Endothelial cell of umbilical vein (primary cell): ENCODE measurements around the gene ODF2L. TPM values are rescaled to one million over a fixed set of nuclear protein-coding genes. Genes with fewer than 3 reads are reported as not detected.

Experiments
- BruUV-seq: library from RNA; stranded (reverse); fragments of 400-500 nt; replicated peaks from 2 replicates; lab custom pipeline; 2021; lab: Mats Ljungman, UMichigan
- CTCF ChIA-PET: fragments of 300-600, 350-600 bp; sonication (Branson Sonifier 250); formaldehyde crosslinking; loops from one replicate; lab custom pipeline; 2021; ENCODE audit warnings: antibody characterized with exemption, inconsistent platforms; lab: Charles Lee
- POLR2A ChIA-PET: fragments of 300-600, 350-600 bp; sonication (Branson Sonifier 250); formaldehyde crosslinking; loops from one replicate; lab custom pipeline; 2021; ENCODE audit warnings: antibody characterized with exemption, inconsistent platforms; lab: Charles Lee
- DNase-seq: peaks from one replicate; pipeline ENCODE4 v3.0.0-alpha.2; 2011; ENCODE audit warnings: low read depth, low spot score
- FAIRE-seq: peaks from 2 replicates; lab custom pipeline; 2011; peaks lifted over from hg19 to GRCh38; lab: Jason Lieb, UNC
- H2AFZ ChIP-seq: 2 replicates; pipeline ENCODE4 v1.6.0; 2012; ENCODE audit warnings: low read depth, low read length, control low read depth, inconsistent platforms
- H3K27ac ChIP-seq: 2 replicates; pipeline ENCODE4 v1.5.1; 2011; ENCODE audit warnings: low read depth, mild to moderate bottlenecking, control low read depth, low read length, moderate library complexity; ENCODE audit not compliant: insufficient read depth
- H3K27me3 ChIP-seq, 2 experiments: 2 replicates each; pipeline versions ENCODE4 v1.6.0 to v1.6.1; 2011; ENCODE audit warnings: low read length in 2 of 2, mixed read lengths in 1 of 2; ENCODE audit not compliant: control insufficient read depth in 2 of 2, insufficient read depth in 2 of 2
- H3K36me3 ChIP-seq, 2 experiments: 2 replicates in 1 of 2; 3 replicates in 1 of 2; pipeline ENCODE4 v1.5.1; 2011; ENCODE audit warnings: low read length in 2 of 2, mild to moderate bottlenecking in 1 of 2, moderate library complexity in 1 of 2; ENCODE audit not compliant: control insufficient read depth in 2 of 2, insufficient read depth in 2 of 2; ENCODE audit errors: extremely low read depth in 1 of 2
- H3K4me1 ChIP-seq: 3 replicates; pipeline ENCODE4 v1.5.1; 2011; ENCODE audit warnings: mild to moderate bottlenecking, low read length; ENCODE audit not compliant: control insufficient read depth, insufficient read depth; ENCODE audit errors: extremely low read depth
- H3K4me2 ChIP-seq: 2 replicates; pipeline ENCODE4 v1.6.1; 2011; ENCODE audit warnings: low read length, control low read depth, mixed read lengths; ENCODE audit not compliant: insufficient read depth
- H3K4me3 ChIP-seq, 3 experiments: fragments of 200-600 bp in 1 of 3; sonication (generic), shearing (Covaris generic) in 1 of 3; replicated peaks in 1 of 3; 2 replicates each; pipeline ENCODE4 v1.5.1; 2011 to 2016; ENCODE audit warnings: control low read depth in 3 of 3, low read length in 3 of 3, mild to moderate bottlenecking in 2 of 3, inconsistent platforms in 1 of 3, low read depth in 1 of 3, moderate library complexity in 1 of 3; ENCODE audit not compliant: insufficient read depth in 1 of 3
- H3K79me2 ChIP-seq: 2 replicates; pipeline ENCODE4 v1.6.0; 2012; ENCODE audit warnings: low read length, inconsistent platforms; ENCODE audit not compliant: control insufficient read depth, insufficient read depth
- H3K9ac ChIP-seq: replicated peaks from 2 replicates; pipeline ENCODE3; 2011; ENCODE audit warnings: low read length, control low read depth; ENCODE audit not compliant: insufficient read depth; ENCODE audit errors: extremely low read depth
- H3K9me1 ChIP-seq: replicated peaks from 3 replicates; pipeline ENCODE4 v1.6.0; 2011; ENCODE audit warnings: mild to moderate bottlenecking, low read length; ENCODE audit not compliant: control insufficient read depth, insufficient read depth; ENCODE audit errors: extremely low read depth
- H3K9me3 ChIP-seq: replicated peaks from 2 replicates; pipeline ENCODE4 v1.5.1; 2012; ENCODE audit warnings: low read length, inconsistent platforms; ENCODE audit not compliant: control insufficient read depth, insufficient read depth
- H4K20me1 ChIP-seq: replicated peaks from 2 replicates; pipeline ENCODE3; 2011; ENCODE audit warnings: mild to moderate bottlenecking, low read length; ENCODE audit not compliant: control insufficient read depth, insufficient read depth; ENCODE audit errors: extremely low read depth
- EZH2 ChIP-seq: IDR thresholded peaks from 2 replicates; pipeline ENCODE4 v1.6.1; 2012; ENCODE audit warnings: borderline replicate concordance, low read depth, mild to moderate bottlenecking, moderate library complexity, low read length, inconsistent platforms; ENCODE audit not compliant: severe bottlenecking
- FOS ChIP-seq: IDR thresholded peaks from 2 replicates; pipeline ENCODE4 v1.6.1; 2011; ENCODE audit warnings: mild to moderate bottlenecking, low read length, moderate library complexity, borderline replicate concordance; ENCODE audit not compliant: insufficient read depth
- GATA2 ChIP-seq: IDR thresholded peaks from 2 replicates; pipeline ENCODE4 v1.7.0; 2011; ENCODE audit warnings: low read depth, mild to moderate bottlenecking, moderate library complexity, mixed read lengths, low read length; ENCODE audit not compliant: insufficient read length, insufficient read depth
- JUN ChIP-seq: IDR thresholded peaks from 2 replicates; pipeline ENCODE4 v1.6.1; 2011; ENCODE audit warnings: borderline replicate concordance, low read depth; ENCODE audit not compliant: insufficient read length, insufficient read depth
- MYC ChIP-seq: IDR thresholded peaks from one replicate; pipeline ENCODE4 v1.6.1; 2011; ENCODE audit warnings: mild to moderate bottlenecking, low read depth, low read length
- POLR2A ChIP-seq: IDR thresholded peaks from 2 replicates; pipeline ENCODE4 v1.6.1; 2012; ENCODE audit warnings: low read depth, mild to moderate bottlenecking, control low read depth, low read length
- POLR2AphosphoS5 ChIP-seq: IDR thresholded peaks from 2 replicates; pipeline ENCODE4 v1.6.1; 2012; ENCODE audit warnings: low read depth, mild to moderate bottlenecking, control low read depth, low read length, moderate library complexity; ENCODE audit not compliant: insufficient read depth
- dilution Hi-C: fragments of 300-500 bp; cut with MboI; formaldehyde crosslinking; loops from one replicate; pipeline ENCODE4 v1.15.0; 2019; ENCODE audit warnings: low sequenced_read_pairs; ENCODE audit not compliant: extremely low pct_ligation_motif_present
- intact Hi-C: fragments of 100-400 bp; cut with micrococcal nuclease; formaldehyde crosslinking; loops from one replicate; pipeline ENCODE4 v1.10.0; 2022
- polyA plus RNA-seq, 4 experiments: library from polyadenylated mRNA; depleted of rRNA in 3 of 4; stranded (reverse) in 3 of 4; unstranded in 1 of 4; fragments of >200 nt; gene quantifications; 2 replicates each; pipeline versions ENCODE4 v1.2.1 to v1.2.3, GENCODE V29; 2011 to 2012; ENCODE audit warnings: missing spikeins in 1 of 4
- total RNA-seq: library from RNA; stranded (reverse); gene quantifications from 2 replicates; pipeline ENCODE4 v1.2.3, GENCODE V29; 2021
- TF ChIP-seq, protein P1 (sequence below): IDR thresholded peaks from 2 replicates; pipeline ENCODE4 v1.6.1; 2011; ENCODE audit not compliant: insufficient read depth, insufficient read length
- TF ChIP-seq, protein P2 (sequence below), 2 donors: IDR thresholded peaks; 1 replicate in 1 of 2; 2 replicates in 1 of 2; pipeline ENCODE4 v1.5.1; 2011; ENCODE audit warnings: low read length in 2 of 2, mild to moderate bottlenecking in 2 of 2, moderate library complexity in 2 of 2, control low read depth in 1 of 2, inconsistent platforms in 1 of 2, low read depth in 1 of 2; ENCODE audit not compliant: insufficient read depth in 1 of 2; ENCODE audit errors: extremely low read depth in 1 of 2

ODF2L gene
- total and polyA plus RNA-seq, 2 donors (not counting 3 experiments of a cell fraction or from before 2014, with no cell fraction given): 9.6 to 74.7 TPM

DNA sequence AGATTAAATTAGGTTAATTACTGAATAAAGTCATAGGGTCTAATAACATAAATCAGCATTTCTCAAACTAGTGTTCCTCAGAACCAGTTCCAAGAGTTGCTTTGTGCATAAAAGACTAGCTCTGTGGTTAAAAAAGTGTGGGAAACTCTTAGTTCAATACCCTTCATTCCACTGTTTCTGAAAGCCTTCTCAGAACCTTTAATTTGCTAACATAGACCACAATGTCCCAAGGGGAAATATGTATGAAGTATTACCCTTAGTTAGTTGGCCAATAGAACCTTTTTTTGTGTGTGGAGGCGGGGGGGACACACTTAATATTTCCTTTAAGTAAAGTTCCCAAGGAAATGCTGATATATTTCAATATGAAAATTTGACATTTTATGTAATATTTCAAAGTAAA is 20.4 kb downstream of the ODF2L start:
- Histone ChIP-seq H4K20me1 (peaks cover 2% of the 10 kb centered on the region), H3K27me3 (no peaks in the 10 kb centered on the region), H3K36me3 (peaks cover 9 to 12% of the 10 kb centered on the region in 2 experiments), H3K9ac (no peak overlapping the region), H3K4me2 (no peak overlapping the region), H3K4me3 (no peak overlapping the region), H3K9me1 (no peaks in the 10 kb centered on the region), H3K4me1 (no peaks in the 10 kb centered on the region), H3K79me2 (no peaks in the 10 kb centered on the region), H3K27ac (no peak overlapping the region), H2AFZ (no peak overlapping the region), H3K9me3 (no peaks in the 10 kb centered on the region)
- CTCF ChIA-PET: interaction anchor here (0.7 kb wide), 1 partner anchor 39 kb away, joined by 3 read pairs; no protein-coding TSS in a partner anchor
- POLR2A ChIA-PET: no interaction called here
- BruUV-seq: no TSS peak
- dilution Hi-C loops: no loop called here
- TF ChIP-seq MYC: no peak
- TF ChIP-seq JUN: no peak
- no peak for TF ChIP-seq POLR2AphosphoS5
- no peak for TF ChIP-seq POLR2A
- no peak for TF ChIP-seq FOS
- TF ChIP-seq, protein P1, sequence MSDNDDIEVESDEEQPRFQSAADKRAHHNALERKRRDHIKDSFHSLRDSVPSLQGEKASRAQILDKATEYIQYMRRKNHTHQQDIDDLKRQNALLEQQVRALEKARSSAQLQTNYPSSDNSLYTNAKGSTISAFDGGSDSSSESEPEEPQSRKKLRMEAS: no peak
- TF ChIP-seq, protein P2, sequence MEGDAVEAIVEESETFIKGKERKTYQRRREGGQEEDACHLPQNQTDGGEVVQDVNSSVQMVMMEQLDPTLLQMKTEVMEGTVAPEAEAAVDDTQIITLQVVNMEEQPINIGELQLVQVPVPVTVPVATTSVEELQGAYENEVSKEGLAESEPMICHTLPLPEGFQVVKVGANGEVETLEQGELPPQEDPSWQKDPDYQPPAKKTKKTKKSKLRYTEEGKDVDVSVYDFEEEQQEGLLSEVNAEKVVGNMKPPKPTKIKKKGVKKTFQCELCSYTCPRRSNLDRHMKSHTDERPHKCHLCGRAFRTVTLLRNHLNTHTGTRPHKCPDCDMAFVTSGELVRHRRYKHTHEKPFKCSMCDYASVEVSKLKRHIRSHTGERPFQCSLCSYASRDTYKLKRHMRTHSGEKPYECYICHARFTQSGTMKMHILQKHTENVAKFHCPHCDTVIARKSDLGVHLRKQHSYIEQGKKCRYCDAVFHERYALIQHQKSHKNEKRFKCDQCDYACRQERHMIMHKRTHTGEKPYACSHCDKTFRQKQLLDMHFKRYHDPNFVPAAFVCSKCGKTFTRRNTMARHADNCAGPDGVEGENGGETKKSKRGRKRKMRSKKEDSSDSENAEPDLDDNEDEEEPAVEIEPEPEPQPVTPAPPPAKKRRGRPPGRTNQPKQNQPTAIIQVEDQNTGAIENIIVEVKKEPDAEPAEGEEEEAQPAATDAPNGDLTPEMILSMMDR (IDR thresholded peaks at IDR 0.05; ENCODE audit: extremely low read depth in 1 of 2, insufficient read depth in 1 of 2, low read depth in 1 of 2, low read length in 2 of 2): no peak
- TF ChIP-seq GATA2: no peak
- TF ChIP-seq EZH2: no peak
- FAIRE-seq: no peak
- no peak for DNase-seq
- intact Hi-C loops: no loop called here
